Measurements from ENCODE around the gene C5orf22. TPM values are rescaled to one million over a fixed set of nuclear protein-coding genes. Genes with fewer than 3 reads are reported as not detected.

C5orf22 gene
- polyA plus RNA-seq, 1 donor from 2014 or later, result 20.3 TPM

GRCh38 chr5:31551878-31552277 is 19.8 kb downstream of the C5orf22 start:
- no peak overlapping the region for H3K4me2 ChIP-seq (ENCODE audit: low read length)
- H3K4me3 ChIP-seq (ENCODE audit: low read length), result no peak overlapping the region
- no peaks in the 10 kb centered on the region for H4K20me1 ChIP-seq (ENCODE audit: insufficient read depth)
- H3K36me3 ChIP-seq (ENCODE audit: insufficient read depth, low read length), result no peaks in the 10 kb centered on the region
- no peaks in the 10 kb centered on the region for H3K27me3 ChIP-seq (ENCODE audit: insufficient read depth, low read depth, low read length)
- H2AFZ ChIP-seq (ENCODE audit: low read depth, low read length), result no peak overlapping the region
- no peaks in the 10 kb centered on the region for H3F3A ChIP-seq (ENCODE audit: insufficient read depth, low read length, poor library complexity, severe bottlenecking)
- H3K9me2 ChIP-seq (ENCODE audit: insufficient read depth, low read length), result no peaks in the 10 kb centered on the region
- no peak overlapping the region for H3K9ac ChIP-seq (ENCODE audit: low read length)
- H3K27ac ChIP-seq (ENCODE audit: low read length), result no peak overlapping the region
- TF ChIP-seq SMC3 (conservative IDR thresholded peaks at IDR 0.05; ENCODE audit: poor library complexity) (no peak), TAF1 (IDR thresholded peaks at IDR 0.05; ENCODE audit: low read depth) (no peak)
- no peaks in the 10 kb centered on the region for H3K9me3 ChIP-seq (ENCODE audit: low read length)
- no peaks in the 10 kb centered on the region for H3K79me2 ChIP-seq (replicated peaks; ENCODE audit: insufficient read depth, low read length)

DNA sequence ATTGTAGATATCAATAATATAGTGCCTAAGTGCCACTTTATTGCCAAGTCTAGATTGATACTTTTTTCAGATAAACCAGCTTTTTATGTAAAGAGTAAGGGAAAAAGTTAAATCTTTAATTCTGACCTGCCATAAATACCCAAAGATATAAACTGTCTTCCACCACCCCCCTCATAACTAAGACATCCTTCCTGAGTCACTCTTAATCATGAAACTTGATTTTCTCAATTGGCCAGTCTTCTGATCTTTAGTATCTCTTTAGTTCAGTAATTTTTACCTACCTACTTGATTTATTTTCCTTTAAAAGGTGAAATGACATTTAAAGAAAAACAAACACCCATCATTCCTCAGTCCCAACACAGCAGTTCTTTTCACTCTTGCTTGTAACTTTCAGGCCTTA is 21.8 kb downstream of the C5orf22 start:
- Histone ChIP-seq H3F3A (ENCODE audit: insufficient read depth, low read length, poor library complexity, severe bottlenecking) (no peaks in the 10 kb centered on the region), H2AFZ (ENCODE audit: low read depth, low read length) (no peak overlapping the region), H3K9me3 (ENCODE audit: low read length) (no peaks in the 10 kb centered on the region), H3K27me3 (ENCODE audit: insufficient read depth, low read depth, low read length) (no peaks in the 10 kb centered on the region), H3K4me2 (ENCODE audit: low read length) (no peak overlapping the region), H3K36me3 (ENCODE audit: insufficient read depth, low read length) (no peaks in the 10 kb centered on the region), H3K9ac (ENCODE audit: low read length) (no peak overlapping the region), H3K79me2 (replicated peaks; ENCODE audit: insufficient read depth, low read length) (no peaks in the 10 kb centered on the region), H3K27ac (ENCODE audit: low read length) (no peak overlapping the region), H4K20me1 (ENCODE audit: insufficient read depth) (no peaks in the 10 kb centered on the region), H3K4me3 (ENCODE audit: low read length) (no peak overlapping the region), H3K9me2 (ENCODE audit: insufficient read depth, low read length) (no peaks in the 10 kb centered on the region)
- TF ChIP-seq EP300 (conservative IDR thresholded peaks at IDR 0.05; ENCODE audit: poor library complexity, severe bottlenecking) (no peak), SMC3 (conservative IDR thresholded peaks at IDR 0.05; ENCODE audit: poor library complexity) (no peak), POLR2AphosphoS5 (IDR thresholded peaks at IDR 0.05) (no peak), EZH2 (IDR thresholded peaks at IDR 0.05; ENCODE audit: borderline replicate concordance, insufficient read depth, low read length, poor library complexity, severe bottlenecking) (no peak), TAF1 (IDR thresholded peaks at IDR 0.05; ENCODE audit: low read depth) (no peak), RAD21 (conservative IDR thresholded peaks at IDR 0.05) (no peak), MXI1 (conservative IDR thresholded peaks at IDR 0.05; ENCODE audit: poor library complexity, severe bottlenecking) (no peak)
- TF ChIP-seq, protein P1, sequence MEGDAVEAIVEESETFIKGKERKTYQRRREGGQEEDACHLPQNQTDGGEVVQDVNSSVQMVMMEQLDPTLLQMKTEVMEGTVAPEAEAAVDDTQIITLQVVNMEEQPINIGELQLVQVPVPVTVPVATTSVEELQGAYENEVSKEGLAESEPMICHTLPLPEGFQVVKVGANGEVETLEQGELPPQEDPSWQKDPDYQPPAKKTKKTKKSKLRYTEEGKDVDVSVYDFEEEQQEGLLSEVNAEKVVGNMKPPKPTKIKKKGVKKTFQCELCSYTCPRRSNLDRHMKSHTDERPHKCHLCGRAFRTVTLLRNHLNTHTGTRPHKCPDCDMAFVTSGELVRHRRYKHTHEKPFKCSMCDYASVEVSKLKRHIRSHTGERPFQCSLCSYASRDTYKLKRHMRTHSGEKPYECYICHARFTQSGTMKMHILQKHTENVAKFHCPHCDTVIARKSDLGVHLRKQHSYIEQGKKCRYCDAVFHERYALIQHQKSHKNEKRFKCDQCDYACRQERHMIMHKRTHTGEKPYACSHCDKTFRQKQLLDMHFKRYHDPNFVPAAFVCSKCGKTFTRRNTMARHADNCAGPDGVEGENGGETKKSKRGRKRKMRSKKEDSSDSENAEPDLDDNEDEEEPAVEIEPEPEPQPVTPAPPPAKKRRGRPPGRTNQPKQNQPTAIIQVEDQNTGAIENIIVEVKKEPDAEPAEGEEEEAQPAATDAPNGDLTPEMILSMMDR (IDR thresholded peaks at IDR 0.05; ENCODE audit: poor library complexity, severe bottlenecking), result no peak
- TF ChIP-seq, protein P2, sequence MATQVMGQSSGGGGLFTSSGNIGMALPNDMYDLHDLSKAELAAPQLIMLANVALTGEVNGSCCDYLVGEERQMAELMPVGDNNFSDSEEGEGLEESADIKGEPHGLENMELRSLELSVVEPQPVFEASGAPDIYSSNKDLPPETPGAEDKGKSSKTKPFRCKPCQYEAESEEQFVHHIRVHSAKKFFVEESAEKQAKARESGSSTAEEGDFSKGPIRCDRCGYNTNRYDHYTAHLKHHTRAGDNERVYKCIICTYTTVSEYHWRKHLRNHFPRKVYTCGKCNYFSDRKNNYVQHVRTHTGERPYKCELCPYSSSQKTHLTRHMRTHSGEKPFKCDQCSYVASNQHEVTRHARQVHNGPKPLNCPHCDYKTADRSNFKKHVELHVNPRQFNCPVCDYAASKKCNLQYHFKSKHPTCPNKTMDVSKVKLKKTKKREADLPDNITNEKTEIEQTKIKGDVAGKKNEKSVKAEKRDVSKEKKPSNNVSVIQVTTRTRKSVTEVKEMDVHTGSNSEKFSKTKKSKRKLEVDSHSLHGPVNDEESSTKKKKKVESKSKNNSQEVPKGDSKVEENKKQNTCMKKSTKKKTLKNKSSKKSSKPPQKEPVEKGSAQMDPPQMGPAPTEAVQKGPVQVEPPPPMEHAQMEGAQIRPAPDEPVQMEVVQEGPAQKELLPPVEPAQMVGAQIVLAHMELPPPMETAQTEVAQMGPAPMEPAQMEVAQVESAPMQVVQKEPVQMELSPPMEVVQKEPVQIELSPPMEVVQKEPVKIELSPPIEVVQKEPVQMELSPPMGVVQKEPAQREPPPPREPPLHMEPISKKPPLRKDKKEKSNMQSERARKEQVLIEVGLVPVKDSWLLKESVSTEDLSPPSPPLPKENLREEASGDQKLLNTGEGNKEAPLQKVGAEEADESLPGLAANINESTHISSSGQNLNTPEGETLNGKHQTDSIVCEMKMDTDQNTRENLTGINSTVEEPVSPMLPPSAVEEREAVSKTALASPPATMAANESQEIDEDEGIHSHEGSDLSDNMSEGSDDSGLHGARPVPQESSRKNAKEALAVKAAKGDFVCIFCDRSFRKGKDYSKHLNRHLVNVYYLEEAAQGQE (IDR thresholded peaks at IDR 0.05; ENCODE audit: borderline replicate concordance), result no peak

GRCh38 chr5:31554552-31554951 is 22.5 kb downstream of the C5orf22 start:
- H3K9ac ChIP-seq (ENCODE audit: low read length), result no peak overlapping the region
- H3K36me3 ChIP-seq (ENCODE audit: insufficient read depth, low read length), result no peaks in the 10 kb centered on the region
- no peak overlapping the region for H3K27ac ChIP-seq (ENCODE audit: low read length)
- H3K79me2 ChIP-seq (replicated peaks; ENCODE audit: insufficient read depth, low read length), result no peaks in the 10 kb centered on the region
- H3K9me2 ChIP-seq (ENCODE audit: insufficient read depth, low read length), result no peaks in the 10 kb centered on the region
- H3K27me3 ChIP-seq (ENCODE audit: insufficient read depth, low read depth, low read length), result no peaks in the 10 kb centered on the region
- H3K4me3 ChIP-seq (ENCODE audit: low read length), result no peak overlapping the region
- no peaks in the 10 kb centered on the region for H3F3A ChIP-seq (ENCODE audit: insufficient read depth, low read length, poor library complexity, severe bottlenecking)
- TF ChIP-seq SMC3 (conservative IDR thresholded peaks at IDR 0.05; ENCODE audit: poor library complexity), result no peak
- TF ChIP-seq EP300 (conservative IDR thresholded peaks at IDR 0.05; ENCODE audit: poor library complexity, severe bottlenecking), result no peak
- H3K4me2 ChIP-seq (ENCODE audit: low read length), result no peak overlapping the region
- H3K9me3 ChIP-seq (ENCODE audit: low read length), result no peaks in the 10 kb centered on the region
- no peak overlapping the region for H2AFZ ChIP-seq (ENCODE audit: low read depth, low read length)
- no peaks in the 10 kb centered on the region for H4K20me1 ChIP-seq (ENCODE audit: insufficient read depth)

Data from neural cell (in vitro differentiated cells).